Natural killer cell (primary cell): Measurements from ENCODE around the gene UBE2L3. TPM values are rescaled to one million over a fixed set of nuclear protein-coding genes. Genes with fewer than 3 reads are reported as not detected.

ENCODE experiments used
- ATAC-seq, 3 donors: fragments of 150-1000 bp in 2 of 3; fragments of 200-7000 bp in 1 of 3; cut with Tn5 transposase; 1 replicate in 1 of 3; 2 replicates in 2 of 3; pipeline ENCODE4 v1.10.0; 2021; ENCODE audit warnings: mild to moderate bottlenecking in 2 of 3, moderate library complexity in 2 of 3
- DNase-seq, 2 donors: peaks; one replicate each; pipeline versions ENCODE4 v3.0.0 to v3.0.0-alpha.2; 2013 to 2021; ENCODE audit warnings: mixed read lengths in 1 of 2
- H3K27ac ChIP-seq: one replicate; pipeline ENCODE4 v1.5.1; 2013; ENCODE audit warnings: mild to moderate bottlenecking, low read length
- H3K27me3 ChIP-seq: one replicate; pipeline ENCODE4 v1.6.1; 2013; ENCODE audit warnings: low read length; ENCODE audit not compliant: control insufficient read depth, insufficient read depth
- H3K36me3 ChIP-seq: one replicate; pipeline ENCODE4 v1.6.1; 2013; ENCODE audit warnings: low read length; ENCODE audit not compliant: control insufficient read depth, insufficient read depth
- H3K4me1 ChIP-seq: one replicate; pipeline ENCODE4 v1.6.1; 2013; ENCODE audit warnings: low read length; ENCODE audit not compliant: control insufficient read depth, insufficient read depth
- H3K4me3 ChIP-seq: one replicate; pipeline ENCODE4 v1.5.1; 2013; ENCODE audit warnings: low read length
- H3K9me3 ChIP-seq: one replicate; pipeline ENCODE4 v1.6.1; 2013; ENCODE audit warnings: low read length; ENCODE audit not compliant: control insufficient read depth, insufficient read depth
- H3K27ac Mint-ChIP-seq, 2 donors: one replicate each; pipeline ENCODE4 v1.8.0; 2022; ENCODE audit warnings: mild to moderate bottlenecking in 2 of 2, mixed read lengths in 2 of 2, moderate library complexity in 1 of 2
- H3K27me3 Mint-ChIP-seq, 2 donors: one replicate each; pipeline ENCODE4 v1.8.0; 2022; ENCODE audit warnings: low read depth in 2 of 2, mixed read lengths in 2 of 2
- H3K36me3 Mint-ChIP-seq: one replicate; pipeline ENCODE4 v1.8.0; 2022; ENCODE audit warnings: mixed read lengths
- H3K4me1 Mint-ChIP-seq, 2 donors: one replicate each; pipeline ENCODE4 v1.8.0; 2022; ENCODE audit warnings: mixed read lengths in 2 of 2
- H3K4me3 Mint-ChIP-seq: one replicate; pipeline ENCODE4 v1.8.0; 2022; ENCODE audit warnings: mild to moderate bottlenecking, moderate library complexity, mixed read lengths
- H3K9me3 Mint-ChIP-seq, 2 donors: one replicate each; pipeline ENCODE4 v1.8.0; 2022; ENCODE audit warnings: mixed read lengths in 2 of 2
- CTCF ChIP-seq: fragments of 200-600 bp; IDR thresholded peaks from one replicate; pipeline ENCODE4 v1.8.0; 2022; ENCODE audit warnings: antibody characterized with exemption
- WGBS: methylation state at CpG from one replicate; pipeline ENCODE4 v1.1.7; 2013; ENCODE audit warnings: missing lambda C conversion rate; ENCODE audit not compliant: insufficient coverage; 5-methylcytosine and 5-hydroxymethylcytosine counted together
- intact Hi-C: fragments of 100-400 bp; cut with micrococcal nuclease; formaldehyde crosslinking; loops from one replicate; pipeline ENCODE4 v1.14.2; 2022
- total RNA-seq, 4 donors: library from RNA; stranded (reverse); fragments of 120-200 nt in 1 of 4; gene quantifications; one replicate each; pipeline versions ENCODE4 v1.2.3 to v1.2.4, GENCODE V29; 2013 to 2022

UBE2L3 gene
- total RNA-seq, 3 donors from 2014 or later (not counting 1 experiment from before 2014, with no cell fraction given) = 30.7 to 39.8 (median 39.7) TPM

- Histone ChIP-seq H3K27me3 (no peaks in the 10 kb centered on the region), H3K9me3 (no peaks in the 10 kb centered on the region), H3K27ac (no peak overlapping the region), H3K36me3 (peaks cover 8% of the 10 kb centered on the region), H3K4me1 (peaks cover 51% of the 10 kb centered on the region), H3K4me3 (no peak overlapping the region)
- intact Hi-C loops = no loop called here
- DNase-seq (no peak), ATAC-seq (no peak)
- WGBS = 74% methylated on average over 8 of the region's 10 CpGs
- Mint-ChIP-seq H3K36me3 (no peaks in the 10 kb centered on the region), H3K27ac (peak overlapping the region; percentile 4 to 10), H3K4me1 (peaks cover 45 to 53% of the 10 kb centered on the region in 2 donors), H3K27me3 (no peaks in the 10 kb centered on the region), H3K9me3 (no peaks in the 10 kb centered on the region), H3K4me3 (no peak overlapping the region)
- no peak for TF ChIP-seq CTCF
Observed at GRCh38 chr22:21582801-21583740, 15.6 kb downstream of the UBE2L3 start.

GRCh38 chr22:21585389-21585788 is 17.9 kb downstream of the UBE2L3 start:
- no peaks in the 10 kb centered on the region for H3K27me3 Mint-ChIP-seq
- H3K4me3 Mint-ChIP-seq = no peak overlapping the region
- no peaks in the 10 kb centered on the region for H3K36me3 Mint-ChIP-seq
- H3K4me1 Mint-ChIP-seq = peaks cover 42 to 44% of the 10 kb centered on the region in 2 donors
- Histone ChIP-seq H3K27me3 (no peaks in the 10 kb centered on the region), H3K4me3 (no peak overlapping the region), H3K9me3 (no peaks in the 10 kb centered on the region), H3K36me3 (peaks cover 8% of the 10 kb centered on the region), H3K27ac (no peak overlapping the region), H3K4me1 (peaks cover 49% of the 10 kb centered on the region)
- DNase-seq (no peak), ATAC-seq (no peak)
- no peaks in the 10 kb centered on the region for H3K9me3 Mint-ChIP-seq
- 90% methylated on average over 2 of the region's 2 CpGs for WGBS
- peak overlapping the region; percentile 3 to 55 for H3K27ac Mint-ChIP-seq
- TF ChIP-seq CTCF = no peak
- intact Hi-C loops = no loop called here

- Histone ChIP-seq H3K27me3 (no peaks in the 10 kb centered on the region), H3K4me3 (no peak overlapping the region), H3K4me1 (peaks cover 45% of the 10 kb centered on the region), H3K9me3 (no peaks in the 10 kb centered on the region), H3K36me3 (peaks cover 12% of the 10 kb centered on the region), H3K27ac (peak overlapping the region; percentile 23)
- peak overlapping the region; percentile 82 to 87 for H3K27ac Mint-ChIP-seq
- peak in 1 of 2 donors; percentile 38 for DNase-seq
- peaks cover 54 to 62% of the 10 kb centered on the region in 2 donors for H3K4me1 Mint-ChIP-seq
- intact Hi-C loops = no loop called here
- H3K36me3 Mint-ChIP-seq = no peaks in the 10 kb centered on the region
- peak overlapping the region; percentile 35 for H3K4me3 Mint-ChIP-seq
- no peak for TF ChIP-seq CTCF
- ATAC-seq = peak; percentile 53 to 59 (median 58)
- H3K27me3 Mint-ChIP-seq = no peaks in the 10 kb centered on the region
- no peaks in the 10 kb centered on the region for H3K9me3 Mint-ChIP-seq
- WGBS = 41% methylated on average over 4 of the region's 4 CpGs
Observed at GRCh38 chr22:21587803-21588611, 20.5 kb downstream of the UBE2L3 start.
